ENCODE data around the gene RNLS.

DNA sequence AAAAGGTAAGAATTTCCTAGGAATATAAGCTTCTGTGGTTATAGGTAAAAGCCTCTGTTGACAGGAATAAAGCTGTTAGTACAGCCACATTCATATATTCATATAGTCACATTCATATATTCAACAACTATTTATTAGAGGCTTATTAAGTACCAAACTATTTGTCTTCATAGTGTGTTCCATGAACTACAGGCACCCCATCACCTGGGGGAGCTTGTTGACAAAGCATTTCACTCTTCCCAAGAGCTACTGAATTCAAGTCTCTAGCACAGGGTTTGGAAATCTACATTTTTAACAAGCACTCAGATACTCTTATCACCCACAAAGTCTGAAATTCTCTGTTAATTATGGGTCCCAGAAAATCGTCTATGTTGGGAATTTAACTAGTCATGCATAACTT is 110.6 kb downstream of the RNLS start:
- TF ChIP-seq, protein P1, sequence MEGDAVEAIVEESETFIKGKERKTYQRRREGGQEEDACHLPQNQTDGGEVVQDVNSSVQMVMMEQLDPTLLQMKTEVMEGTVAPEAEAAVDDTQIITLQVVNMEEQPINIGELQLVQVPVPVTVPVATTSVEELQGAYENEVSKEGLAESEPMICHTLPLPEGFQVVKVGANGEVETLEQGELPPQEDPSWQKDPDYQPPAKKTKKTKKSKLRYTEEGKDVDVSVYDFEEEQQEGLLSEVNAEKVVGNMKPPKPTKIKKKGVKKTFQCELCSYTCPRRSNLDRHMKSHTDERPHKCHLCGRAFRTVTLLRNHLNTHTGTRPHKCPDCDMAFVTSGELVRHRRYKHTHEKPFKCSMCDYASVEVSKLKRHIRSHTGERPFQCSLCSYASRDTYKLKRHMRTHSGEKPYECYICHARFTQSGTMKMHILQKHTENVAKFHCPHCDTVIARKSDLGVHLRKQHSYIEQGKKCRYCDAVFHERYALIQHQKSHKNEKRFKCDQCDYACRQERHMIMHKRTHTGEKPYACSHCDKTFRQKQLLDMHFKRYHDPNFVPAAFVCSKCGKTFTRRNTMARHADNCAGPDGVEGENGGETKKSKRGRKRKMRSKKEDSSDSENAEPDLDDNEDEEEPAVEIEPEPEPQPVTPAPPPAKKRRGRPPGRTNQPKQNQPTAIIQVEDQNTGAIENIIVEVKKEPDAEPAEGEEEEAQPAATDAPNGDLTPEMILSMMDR (IDR thresholded peaks at IDR 0.05): no peak
- no peak for TF ChIP-seq POLR2A (IDR thresholded peaks at IDR 0.05)
